DMS153 treated with DMSO at 0.1 percent for 48 hours (cell line): ENCODE results near the gene PCDHGA8.
"Not testable (repeated sequence)": the region's sequence is repeated elsewhere in the genome, so short reads cannot be mapped to it uniquely, and the experiment has no call there.

ENCODE experiments used
- DNase-seq: peaks from one replicate; lab custom pipeline; 2025; ENCODE audit not compliant: unreplicated experiment; lab: John Stamatoyannopoulos, UW

PCDHGA8 gene

GRCh38 chr5:141369994-141370848 lies 22.2 kb upstream of the PCDHGA8 start, which contains the start of gene PCDHGB3:
TSS of gene PCDHGB3 (plus strand) at chr5:141370242. CDS start at chr5:141370395, 153 bp downstream.
- no peak for DNase-seq

GRCh38 chr5:141371572-141372475 lies 20.6 kb upstream of the PCDHGA8 start:
- no peak for DNase-seq

- no peak for DNase-seq
Measured at GRCh38 chr5:141373673-141374317, 18.6 kb upstream of the PCDHGA8 start, which contains the start of gene PCDHGA6. TSS of gene PCDHGA6 (plus strand) at chr5:141373891. CDS start at chr5:141374084, 193 bp downstream.

- DNase-seq, result no peak
Measured at GRCh38 chr5:141374627-141375026, 17.8 kb upstream of the PCDHGA8 start.

GRCh38 chr5:141375444-141376155 lies 16.8 kb upstream of the PCDHGA8 start:
- not testable (repeated sequence) for DNase-seq

GRCh38 chr5:141382469-141383294 lies 9.8 kb upstream of the PCDHGA8 start, which contains the start of gene PCDHGA7:
TSS of gene PCDHGA7 (plus strand) at chr5:141382742. CDS start at chr5:141382900, 158 bp downstream.
- no peak for DNase-seq

- no peak for DNase-seq
Measured at GRCh38 chr5:141383345-141383744, 9.1 kb upstream of the PCDHGA8 start.

- DNase-seq, result no peak
Measured at GRCh38 chr5:141384471-141385267, 7.8 kb upstream of the PCDHGA8 start.

- DNase-seq, result not testable (repeated sequence)
Measured at GRCh38 chr5:141387557-141388311, 4.7 kb upstream of the PCDHGA8 start, which contains the start of gene PCDHGB4. TSS of gene PCDHGB4 (plus strand) at chr5:141387698. CDS start at chr5:141387885, 187 bp downstream.

- no peak for DNase-seq
Measured at GRCh38 chr5:141388661-141389060, 3.8 kb upstream of the PCDHGA8 start.

- no peak for DNase-seq
Measured at GRCh38 chr5:141389153-141390042, 3.0 kb upstream of the PCDHGA8 start.

- no peak for DNase-seq
Measured at GRCh38 chr5:141393267-141393666, 834 bp downstream of the PCDHGA8 start.

GRCh38 chr5:141394401-141395187 lies 2.2 kb downstream of the PCDHGA8 start:
- not testable (repeated sequence) for DNase-seq

- not testable (repeated sequence) for DNase-seq
Measured at GRCh38 chr5:141397756-141398551, 5.5 kb downstream of the PCDHGA8 start, which contains the start of gene PCDHGB5. TSS of gene PCDHGB5 (plus strand) at chr5:141397947. CDS start at chr5:141398128, 181 bp downstream.

- no peak for DNase-seq
Measured at GRCh38 chr5:141398608-141399007, 6.2 kb downstream of the PCDHGA8 start.
